Hepatocyte (in vitro differentiated cells): ENCODE results near the gene APPL2.

ENCODE experiments used
- EZH2 ChIP-seq: fragments of 200-600 bp; sonication (generic); IDR thresholded peaks from 2 replicates; pipeline ENCODE4 v1.6.1; 2016; ENCODE audit warnings: antibody characterized with exemption, mild to moderate bottlenecking, borderline replicate concordance
- TF ChIP-seq, protein P1 (sequence below): fragments of 200-600 bp; sonication (generic); IDR thresholded peaks from 2 replicates; pipeline ENCODE4 v1.5.1; 2016; ENCODE audit warnings: antibody characterized with exemption, mild to moderate bottlenecking; ENCODE audit not compliant: poor library complexity

- no peak for TF ChIP-seq EZH2
- TF ChIP-seq, protein P1, sequence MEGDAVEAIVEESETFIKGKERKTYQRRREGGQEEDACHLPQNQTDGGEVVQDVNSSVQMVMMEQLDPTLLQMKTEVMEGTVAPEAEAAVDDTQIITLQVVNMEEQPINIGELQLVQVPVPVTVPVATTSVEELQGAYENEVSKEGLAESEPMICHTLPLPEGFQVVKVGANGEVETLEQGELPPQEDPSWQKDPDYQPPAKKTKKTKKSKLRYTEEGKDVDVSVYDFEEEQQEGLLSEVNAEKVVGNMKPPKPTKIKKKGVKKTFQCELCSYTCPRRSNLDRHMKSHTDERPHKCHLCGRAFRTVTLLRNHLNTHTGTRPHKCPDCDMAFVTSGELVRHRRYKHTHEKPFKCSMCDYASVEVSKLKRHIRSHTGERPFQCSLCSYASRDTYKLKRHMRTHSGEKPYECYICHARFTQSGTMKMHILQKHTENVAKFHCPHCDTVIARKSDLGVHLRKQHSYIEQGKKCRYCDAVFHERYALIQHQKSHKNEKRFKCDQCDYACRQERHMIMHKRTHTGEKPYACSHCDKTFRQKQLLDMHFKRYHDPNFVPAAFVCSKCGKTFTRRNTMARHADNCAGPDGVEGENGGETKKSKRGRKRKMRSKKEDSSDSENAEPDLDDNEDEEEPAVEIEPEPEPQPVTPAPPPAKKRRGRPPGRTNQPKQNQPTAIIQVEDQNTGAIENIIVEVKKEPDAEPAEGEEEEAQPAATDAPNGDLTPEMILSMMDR, result no peak
Measured at GRCh38 chr12:105285378-105285777, 49.4 kb upstream of the APPL2 start.
